Stimulated activated naive CD8-positive, alpha-beta T cell treated with anti-CD3 and anti-CD28 coated beads, Interleukin-15, Interleukin-2, amounts not matched to agents 100 U/mL and 50 U/mL, for 24 hours (primary cell): ENCODE data around the gene CAMK2G.
"Not testable (repeated sequence)": the region's sequence is repeated elsewhere in the genome, so short reads cannot be mapped to it uniquely, and the experiment has no call there.

ENCODE experiments used
- ATAC-seq: fragments of 150-1000 bp; cut with Tn5 transposase; one replicate; pipeline ENCODE4 v1.10.0; 2021
- DNase-seq: peaks from one replicate; pipeline ENCODE4 v3.0.0; 2021

The CAMK2G gene

DNA sequence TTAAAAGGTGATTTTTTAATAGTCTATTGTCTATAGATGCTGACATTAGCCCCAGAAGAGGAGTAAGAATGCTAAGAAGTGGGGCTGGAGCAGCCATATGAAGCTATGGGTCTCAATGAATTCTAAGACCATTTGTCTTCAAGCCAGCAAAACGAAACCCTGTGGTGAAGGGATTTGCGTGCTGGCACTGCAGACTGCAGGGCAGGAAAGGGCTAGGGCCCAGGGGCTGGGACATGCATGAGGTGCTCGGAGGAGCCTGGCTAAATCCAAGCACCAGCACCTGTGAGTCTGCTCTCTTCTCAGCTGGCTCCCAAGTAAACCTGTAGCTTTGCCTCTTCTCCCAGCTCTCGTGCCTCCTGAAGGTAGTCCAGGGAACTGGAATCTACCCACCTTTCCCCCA is 61.7 kb downstream of the CAMK2G start:
- no peak for DNase-seq
- no peak for ATAC-seq

DNA sequence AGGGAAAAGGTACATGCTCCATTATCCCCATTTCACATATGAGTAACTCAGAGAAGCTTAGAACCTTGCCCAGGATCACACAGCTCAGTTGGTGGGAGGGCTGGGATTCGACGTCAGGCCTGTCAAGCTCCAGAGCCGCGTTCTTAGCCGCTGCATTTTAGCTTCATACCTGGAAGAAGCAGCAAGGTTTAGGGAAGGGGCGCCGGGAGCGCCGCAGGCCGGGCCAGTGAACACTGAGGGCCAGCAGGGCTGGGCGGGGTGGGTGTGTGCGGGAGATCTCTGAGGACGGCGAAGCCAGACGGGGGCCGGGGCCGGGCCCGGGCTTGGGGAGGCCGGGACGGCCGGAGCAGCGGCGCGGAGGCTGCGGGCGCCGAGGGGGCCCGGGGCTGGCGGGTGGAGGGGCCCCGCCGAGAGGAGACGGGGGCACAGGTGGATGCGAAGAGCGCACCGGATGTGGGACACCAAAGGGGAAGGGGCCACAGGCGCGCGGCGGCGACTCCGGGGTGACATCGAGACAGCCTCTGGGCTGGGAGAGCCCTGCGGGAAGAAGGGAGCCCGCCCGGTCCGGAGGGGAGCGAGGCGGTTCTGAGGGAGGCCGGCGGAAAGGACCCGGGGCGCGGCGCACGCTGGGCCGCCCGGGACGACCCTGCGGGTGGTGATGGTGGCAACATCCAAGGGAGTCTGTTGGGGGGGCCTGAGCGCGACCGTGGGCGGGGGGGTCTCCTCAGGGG is 63.5 kb downstream of the CAMK2G start:
- DNase-seq (peak; percentile 64), ATAC-seq (peak; percentile 11)

DNA sequence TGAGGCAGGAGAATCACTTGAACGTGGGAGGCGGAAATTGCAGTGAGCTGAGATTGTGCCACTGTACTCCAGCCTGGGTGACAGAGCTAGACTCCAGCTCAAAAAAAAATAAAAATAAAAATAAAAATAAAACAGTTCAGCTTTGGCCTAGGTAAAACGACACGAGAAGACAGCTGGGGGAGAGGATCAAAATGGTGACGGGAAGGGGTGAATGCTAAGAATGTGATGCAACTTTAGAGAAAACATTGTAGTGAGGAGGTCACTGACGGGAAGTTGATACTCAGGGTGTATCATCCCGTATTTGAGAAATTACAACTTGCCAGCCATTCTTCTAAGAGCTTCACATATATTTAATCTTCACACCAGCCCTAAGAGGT is 64.0 kb downstream of the CAMK2G start:
- DNase-seq = no peak
- ATAC-seq = no peak

DNA sequence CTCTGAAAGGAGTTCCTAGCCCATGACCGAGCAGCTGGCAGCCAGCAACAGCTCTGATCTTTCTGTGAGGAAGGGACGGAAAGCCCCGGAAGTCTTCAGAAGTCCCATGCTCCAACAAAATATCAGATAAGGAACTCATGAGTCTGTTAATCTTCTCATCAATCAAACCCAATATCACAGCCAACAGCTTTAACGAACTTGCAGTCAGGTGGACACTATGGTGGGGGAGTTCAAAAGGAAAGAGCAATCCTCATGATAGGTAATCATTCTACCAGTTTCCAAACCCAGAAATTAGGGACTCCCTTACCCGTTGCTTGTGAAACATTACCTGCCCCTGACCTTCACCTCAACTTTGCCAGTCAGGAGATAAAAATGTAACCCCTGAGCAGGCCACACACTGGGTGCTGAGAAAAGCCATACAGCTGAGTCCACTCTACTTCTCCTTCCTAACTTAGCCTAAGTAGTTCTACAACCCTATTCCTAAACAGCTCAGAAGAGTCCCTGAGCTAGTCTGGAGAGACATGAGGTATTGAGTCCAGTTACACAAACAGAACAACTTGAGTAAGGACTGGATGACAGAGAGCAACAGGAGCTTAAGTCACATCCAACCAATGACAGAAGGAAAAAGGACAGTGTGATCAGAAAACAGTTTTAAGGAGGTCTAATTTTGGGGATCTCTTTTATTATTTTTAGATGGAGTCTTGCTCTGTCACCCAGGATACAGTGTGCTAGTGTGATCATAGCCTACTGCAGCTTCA is 65.1 kb downstream of the CAMK2G start:
- ATAC-seq = no peak
- no peak for DNase-seq

DNA sequence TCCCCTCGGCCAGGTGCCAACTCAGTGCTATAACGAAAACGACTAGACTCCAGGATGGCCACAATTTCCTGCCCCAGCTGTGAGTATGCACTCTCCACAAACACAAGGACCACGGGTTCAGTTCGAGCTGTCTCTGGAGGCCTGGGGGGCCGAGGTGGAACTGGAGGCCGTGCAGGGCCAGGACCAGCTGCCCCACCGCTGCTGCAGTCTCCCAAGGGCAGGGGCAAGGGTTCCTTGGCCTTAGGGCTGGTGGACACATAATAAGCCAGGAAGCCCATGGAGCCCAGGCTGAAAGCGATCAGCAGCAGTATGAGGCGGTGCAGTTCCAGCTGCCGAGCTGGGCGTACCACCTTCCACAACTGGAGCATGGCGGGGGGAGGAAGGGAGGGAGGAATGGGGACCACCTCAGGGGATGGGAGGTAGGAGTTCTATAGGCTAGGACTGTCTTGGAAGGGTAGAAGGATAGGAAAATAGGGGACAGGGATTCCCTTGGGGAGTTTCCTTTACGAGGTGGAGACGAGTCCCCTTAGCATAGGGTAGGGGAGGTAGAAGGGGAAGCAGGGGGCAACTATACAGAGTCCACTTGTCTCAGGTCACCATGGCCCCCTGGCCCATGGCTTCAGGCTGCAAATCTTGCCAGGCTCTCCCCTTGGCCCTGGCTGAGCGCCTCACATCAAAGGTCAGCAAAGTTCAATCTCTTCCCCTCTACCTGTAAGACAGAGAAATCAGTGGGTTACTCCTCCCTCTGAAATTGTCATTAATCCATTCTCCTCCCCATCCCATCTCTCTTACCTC is 66.1 kb downstream of the CAMK2G start:
- DNase-seq = no peak
- no peak for ATAC-seq

DNA sequence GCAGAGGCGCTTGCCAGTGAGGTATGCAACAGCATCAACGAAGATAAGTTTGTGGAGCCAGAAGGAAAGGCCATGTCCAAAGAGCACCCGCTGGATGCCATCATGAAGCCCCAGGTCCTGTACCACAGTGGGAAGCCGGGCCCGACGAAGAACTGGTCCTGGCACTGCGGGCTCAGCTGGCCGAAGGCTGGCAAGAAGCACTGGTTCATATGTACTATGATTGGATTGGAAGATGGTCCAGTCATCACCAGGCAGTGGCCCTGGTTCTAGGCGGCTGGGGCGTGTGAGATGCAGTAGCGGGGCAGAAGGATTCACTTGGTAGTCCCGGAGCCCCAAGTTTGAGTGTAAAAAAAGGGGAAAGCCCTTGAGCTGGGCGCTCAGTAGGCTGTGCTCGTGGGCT is 66.9 kb downstream of the CAMK2G start:
- ATAC-seq = no peak
- DNase-seq = no peak

DNA sequence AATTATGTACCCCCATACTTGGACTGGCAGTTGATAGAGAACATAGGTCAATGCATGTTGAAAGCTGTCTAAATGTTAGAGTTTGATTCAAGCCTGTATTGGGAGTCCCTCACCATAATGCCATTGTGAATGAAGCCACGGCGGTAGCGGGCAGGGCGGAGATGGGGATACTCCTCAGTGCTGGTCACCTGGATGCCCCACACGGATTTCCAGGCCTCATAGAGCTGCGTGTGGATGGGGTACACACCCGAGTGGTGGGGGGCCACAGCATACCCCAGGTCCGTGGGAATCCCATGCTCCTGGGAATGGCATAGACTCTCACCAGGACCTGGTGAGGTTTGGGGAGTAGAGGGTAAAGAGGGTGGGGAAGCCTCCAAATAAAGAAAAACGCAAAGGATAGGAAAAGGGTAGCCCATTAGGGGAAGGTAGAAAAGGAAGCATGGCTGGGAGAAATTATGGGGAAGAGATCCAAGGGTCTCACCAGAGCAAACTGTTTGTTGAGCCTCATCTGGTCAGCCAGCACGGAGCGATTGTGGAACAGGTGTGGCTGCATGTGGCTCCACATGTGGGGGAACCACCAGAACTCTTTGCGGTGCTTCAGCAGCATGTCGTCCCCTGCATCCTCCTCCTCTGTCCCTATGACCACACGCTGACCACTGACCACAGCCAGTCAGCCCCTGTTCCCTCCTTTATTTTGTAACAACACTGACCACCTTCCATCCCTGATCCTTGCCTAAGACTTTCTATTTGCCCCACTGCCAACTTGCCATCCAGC is 68.0 kb downstream of the CAMK2G start:
- no peak for DNase-seq
- ATAC-seq = no peak

DNA sequence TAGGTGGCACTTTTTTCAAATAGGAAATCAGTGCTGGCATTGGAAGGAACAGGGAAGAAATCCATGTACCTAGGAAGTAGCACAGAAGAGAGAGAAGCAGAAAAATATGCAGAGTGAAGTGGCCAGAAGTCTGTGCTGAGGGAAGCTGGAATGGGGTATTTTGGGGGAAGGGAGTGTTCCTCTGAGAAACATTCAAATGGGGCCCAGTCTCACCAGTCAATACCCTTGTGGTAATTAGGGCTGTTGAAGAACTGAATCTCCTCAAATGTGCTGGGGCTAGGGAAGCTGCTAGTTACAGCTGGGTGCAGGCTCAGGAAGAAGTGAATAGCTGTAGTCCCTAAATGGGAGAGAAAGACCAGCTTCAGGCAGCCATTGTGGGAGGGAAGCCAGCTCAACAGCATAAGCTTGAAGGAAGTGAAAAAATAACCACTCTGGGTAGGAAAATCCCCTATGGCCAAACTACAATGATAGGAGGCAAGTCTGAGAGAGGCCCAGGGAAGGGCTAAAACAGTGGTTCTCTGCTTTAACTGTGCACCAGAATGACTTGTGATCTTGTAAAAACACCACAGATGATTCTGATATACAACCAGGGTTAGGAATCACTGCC is 70.6 kb downstream of the CAMK2G start:
- ATAC-seq = peak; percentile 28
- no peak for DNase-seq

DNA sequence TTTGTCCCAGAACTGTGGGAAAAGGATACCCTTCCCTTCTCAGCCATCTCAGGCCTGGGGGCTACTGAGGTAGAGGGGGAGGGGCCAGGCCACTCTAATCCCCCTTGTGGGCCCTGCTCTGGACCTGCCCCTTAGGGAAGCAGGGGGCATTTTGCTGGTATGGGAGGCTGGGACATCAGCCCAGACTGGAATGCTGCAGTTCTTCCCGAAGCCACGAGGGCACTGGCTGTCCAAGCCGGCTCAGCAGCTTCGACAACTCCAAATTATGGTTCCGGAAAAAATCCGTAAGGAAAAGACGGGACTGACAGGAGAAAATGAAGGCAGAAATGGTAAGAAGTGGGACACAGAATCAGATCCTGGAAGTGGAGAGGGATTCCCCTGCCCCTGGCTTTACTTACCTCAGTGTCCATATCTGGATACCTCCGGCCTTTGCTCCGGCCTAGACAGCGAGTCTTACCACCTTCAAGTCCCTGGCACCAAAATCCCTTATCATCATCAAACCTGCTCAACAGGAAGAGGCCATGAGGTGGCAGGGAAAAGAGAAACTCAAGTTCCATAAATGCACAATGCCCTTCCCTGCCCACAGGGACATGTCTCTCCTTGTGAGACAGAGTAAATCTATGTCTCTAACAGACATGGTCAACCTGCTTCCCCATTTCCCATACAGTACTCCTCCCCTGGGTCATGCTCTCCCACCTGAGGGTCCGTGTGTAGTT is 71.9 kb downstream of the CAMK2G start:
- ATAC-seq = no peak
- no peak for DNase-seq

DNA sequence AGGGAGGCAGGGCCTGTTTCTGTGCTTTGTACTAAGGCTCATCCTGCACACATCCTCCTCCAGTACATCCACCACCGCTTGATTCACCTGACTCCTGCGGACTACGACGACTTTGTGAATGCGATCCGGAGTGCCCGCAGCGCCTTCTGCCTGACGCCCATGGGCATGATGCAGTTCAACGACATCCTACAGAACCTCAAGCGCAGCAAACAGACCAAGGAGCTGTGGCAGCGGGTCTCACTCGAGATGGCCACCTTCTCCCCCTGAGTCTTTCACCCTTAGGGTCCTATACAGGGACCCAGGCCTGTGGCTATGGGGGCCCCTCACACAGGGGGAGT is 73.1 kb downstream of the CAMK2G start:
- ATAC-seq (no peak), DNase-seq (no peak)

DNA sequence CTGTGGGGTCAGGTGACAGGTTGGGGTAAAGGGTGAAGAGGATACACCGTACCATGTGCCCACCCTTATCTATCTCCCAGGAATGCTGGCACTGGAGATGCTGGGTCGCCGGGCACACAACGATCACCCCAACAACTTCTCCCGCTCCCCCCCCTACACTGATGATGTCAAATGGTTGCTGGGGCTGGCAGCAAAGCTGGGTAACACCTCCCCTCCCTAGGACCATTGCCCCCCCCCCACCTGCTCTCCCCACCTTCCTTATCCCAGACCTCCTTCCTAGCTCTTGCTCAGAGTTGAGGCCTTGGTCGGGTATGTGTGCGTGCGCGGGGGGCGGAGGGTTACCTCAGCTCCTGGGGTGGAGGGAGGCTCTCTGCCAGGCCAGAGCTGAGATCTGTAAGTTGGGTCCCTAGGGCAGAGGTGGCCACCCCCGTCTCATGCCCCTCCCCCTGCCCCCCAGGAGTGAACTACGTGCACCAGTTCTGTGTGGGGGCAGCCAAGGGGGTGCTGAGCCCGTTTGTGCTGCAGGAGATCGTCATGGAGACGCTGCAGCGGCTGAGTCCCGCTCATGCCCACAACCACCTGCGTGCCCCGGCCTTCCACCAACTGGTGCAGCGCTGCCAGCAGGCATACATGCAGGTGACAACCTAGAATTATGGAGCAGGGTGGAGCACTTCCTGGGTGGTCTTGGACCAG is 73.6 kb downstream of the CAMK2G start:
- no peak for DNase-seq
- ATAC-seq = no peak

DNA sequence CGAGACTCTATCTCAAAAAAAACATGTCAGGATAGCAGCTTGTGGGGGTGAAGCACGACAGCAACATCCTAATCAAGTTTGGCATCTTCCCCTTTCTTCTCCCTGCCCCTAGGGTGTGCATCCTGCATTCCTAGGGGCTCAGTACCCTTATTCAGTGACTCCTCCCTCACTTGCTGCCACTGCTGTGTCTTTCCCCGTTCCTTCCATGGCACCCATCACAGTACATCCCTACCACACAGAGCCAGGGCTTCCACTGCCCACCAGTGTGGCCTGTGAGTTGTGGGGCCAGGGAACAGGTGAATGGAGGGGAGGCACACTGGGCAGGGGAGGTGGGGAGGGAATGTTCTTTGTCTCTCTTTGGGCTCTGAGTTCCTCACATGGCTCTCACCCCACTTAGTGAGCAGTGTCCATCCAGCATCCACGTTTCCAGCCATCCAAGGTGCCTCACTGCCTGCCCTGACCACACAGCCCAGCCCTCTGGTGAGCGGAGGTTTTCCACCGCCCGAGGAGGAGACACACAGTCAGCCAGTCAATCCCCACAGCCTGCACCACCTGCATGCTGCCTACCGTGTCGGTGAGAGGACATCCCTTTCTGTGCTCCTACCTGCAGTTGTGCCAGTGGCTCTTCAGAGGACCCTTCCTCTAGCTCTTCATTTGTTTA is 74.3 kb downstream of the CAMK2G start:
- no peak for DNase-seq
- no peak for ATAC-seq

DNA sequence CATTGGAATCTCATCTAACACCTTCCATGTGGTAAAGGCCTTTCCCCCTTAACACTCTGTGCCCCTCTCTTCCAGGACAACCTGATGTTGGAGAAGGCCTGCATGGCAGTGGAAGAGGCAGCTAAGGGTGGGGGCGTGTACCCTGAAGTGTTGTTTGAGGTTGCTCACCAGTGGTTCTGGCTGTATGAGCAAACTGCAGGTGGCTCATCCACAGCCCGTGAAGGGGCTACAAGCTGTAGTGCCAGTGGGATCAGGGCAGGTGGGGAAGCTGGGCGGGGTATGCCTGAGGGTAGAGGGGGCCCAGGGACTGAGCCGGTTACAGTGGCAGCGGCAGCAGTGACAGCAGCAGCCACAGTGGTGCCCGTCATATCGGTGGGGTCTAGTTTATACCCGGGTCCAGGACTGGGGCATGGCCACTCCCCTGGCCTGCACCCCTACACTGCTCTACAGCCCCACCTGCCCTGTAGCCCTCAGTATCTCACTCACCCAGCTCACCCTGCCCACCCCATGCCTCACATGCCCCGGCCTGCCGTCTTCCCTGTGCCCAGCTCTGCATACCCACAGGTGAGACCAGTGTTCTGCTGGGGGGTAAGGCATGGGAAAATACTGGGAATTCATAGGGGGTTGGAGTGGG is 75.3 kb downstream of the CAMK2G start:
- peak; percentile 8 for ATAC-seq
- no peak for DNase-seq

DNA sequence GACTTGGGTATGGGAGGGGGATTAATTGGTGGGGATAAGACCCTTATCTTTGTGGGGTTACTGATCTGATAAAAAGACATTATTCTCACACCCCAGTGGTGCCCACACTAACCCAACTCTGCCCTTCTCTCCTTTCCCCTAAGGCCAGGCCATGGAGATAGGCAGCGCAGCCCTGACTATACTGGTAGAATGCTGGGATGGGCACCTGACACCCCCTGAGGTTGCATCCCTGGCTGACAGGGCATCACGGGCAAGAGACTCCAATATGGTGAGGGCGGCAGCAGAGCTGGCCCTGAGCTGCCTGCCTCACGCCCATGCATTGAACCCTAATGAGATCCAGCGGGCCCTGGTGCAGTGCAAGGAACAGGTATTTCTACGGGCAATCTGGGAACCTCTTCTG is 76.3 kb downstream of the CAMK2G start:
- no peak for ATAC-seq
- no peak for DNase-seq

DNA sequence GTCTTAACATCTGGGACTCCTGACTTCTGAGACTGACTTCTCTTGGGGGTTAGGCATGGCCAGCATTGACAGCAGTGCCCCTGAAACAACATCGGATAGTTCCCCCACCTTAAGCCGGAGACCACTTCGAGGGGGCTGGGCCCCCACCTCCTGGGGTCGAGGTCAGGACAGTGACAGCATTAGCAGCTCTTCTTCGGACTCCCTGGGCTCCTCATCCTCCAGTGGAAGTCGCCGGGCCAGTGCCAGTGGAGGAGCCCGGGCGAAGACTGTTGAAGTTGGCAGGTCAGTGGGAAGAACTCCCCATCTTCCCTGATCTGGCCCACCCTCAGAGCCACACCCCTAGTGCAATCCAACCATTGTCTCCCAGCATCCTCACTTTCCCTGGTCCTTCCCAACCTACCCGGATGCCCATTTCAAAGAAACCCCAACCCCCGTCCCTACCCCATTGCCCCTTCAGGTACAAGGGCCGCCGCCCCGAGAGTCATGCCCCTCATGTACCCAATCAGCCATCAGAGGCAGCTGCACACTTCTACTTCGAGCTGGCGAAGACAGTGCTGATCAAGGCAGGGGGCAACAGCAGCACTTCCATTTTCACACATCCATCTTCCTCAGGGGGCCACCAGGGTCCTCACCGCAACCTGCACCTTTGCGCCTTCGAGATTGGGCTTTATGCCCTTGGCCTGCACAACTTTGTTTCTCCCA is 76.9 kb downstream of the CAMK2G start:
- DNase-seq (no peak), ATAC-seq (no peak)

DNA sequence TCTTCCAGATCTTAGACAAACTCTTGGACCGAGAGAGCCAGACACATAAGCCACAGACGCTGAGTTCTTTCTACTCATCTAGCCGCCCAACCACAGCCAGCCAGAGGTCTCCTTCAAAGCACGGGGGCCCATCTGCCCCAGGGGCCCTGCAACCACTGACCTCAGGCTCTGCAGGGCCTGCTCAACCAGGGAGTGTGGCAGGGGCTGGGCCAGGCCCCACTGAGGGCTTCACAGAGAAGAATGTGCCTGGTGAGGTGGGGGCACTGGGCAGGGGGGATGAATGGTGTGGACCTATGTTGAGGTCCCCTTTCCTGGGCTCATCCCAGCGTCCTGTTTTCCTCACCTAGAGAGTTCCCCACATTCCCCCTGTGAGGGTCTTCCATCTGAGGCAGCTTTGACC is 77.6 kb downstream of the CAMK2G start:
- ATAC-seq = no peak
- no peak for DNase-seq

DNA sequence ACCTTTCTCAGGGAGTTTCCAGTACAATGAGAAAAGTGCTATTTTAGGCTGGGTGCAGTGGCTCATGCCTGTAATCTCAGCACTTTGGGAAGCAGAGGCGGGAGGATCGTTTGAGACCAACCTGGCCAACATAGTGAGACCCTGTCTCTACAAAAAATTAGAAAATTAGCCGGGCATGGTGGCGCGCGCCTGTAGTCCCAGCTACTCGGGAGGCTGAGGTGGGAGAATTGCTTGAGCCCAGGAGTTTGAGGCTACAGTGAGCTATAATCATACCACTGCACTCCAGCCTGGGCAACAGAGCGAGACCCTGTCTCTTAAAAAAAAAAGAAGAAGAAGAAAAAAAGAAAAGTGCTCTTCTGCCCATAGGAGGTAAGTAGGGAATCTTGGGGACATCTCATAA is 78.3 kb downstream of the CAMK2G start:
- not testable (repeated sequence) for DNase-seq, ATAC-seq

DNA sequence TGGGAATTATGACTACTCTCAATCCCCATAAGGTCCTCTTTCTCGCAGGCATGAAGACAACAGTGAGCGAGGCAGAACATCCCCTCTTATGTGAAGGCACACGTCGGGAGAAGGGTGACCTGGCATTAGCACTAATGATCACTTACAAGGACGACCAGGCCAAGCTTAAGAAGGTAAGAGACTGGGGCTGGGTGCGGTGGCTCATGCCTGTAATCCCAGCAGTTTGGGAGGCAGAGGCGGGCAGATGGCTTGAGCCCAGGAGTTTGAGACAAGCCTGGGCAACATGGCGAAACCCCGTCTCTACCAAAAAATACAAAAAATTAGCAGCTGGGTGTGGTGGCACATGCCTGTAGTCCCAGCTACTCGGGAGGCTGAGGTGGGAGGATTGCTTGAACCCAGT is 78.9 kb downstream of the CAMK2G start:
- not testable (repeated sequence) for ATAC-seq, DNase-seq

DNA sequence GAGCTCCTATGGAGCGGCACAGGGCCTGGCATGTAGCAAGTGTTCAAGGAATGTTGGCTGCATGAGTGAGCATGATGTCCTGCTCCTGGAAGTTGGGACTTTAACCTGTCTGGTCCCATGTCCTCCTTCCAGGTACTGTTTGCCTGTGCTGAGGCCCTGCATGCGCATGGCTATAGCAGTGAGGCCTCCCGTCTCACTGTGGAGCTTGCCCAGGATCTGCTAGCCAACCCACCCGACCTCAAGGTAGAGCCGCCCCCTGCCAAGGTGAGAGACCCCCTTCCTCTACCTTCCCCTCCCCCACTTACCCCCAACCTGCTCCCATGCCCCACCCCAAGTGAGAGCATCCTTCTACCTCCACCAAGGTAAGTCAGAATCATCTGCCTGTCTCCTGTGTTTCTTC is 80.9 kb downstream of the CAMK2G start:
- ATAC-seq = no peak

More for the DNA sequence above, 80.9 kb downstream of the CAMK2G start:
- DNase-seq = no peak
